Measurements from ENCODE around the gene SERF2.
A peak's percentile ranks its signal among the peaks of the same experiment; 100 is the strongest.
"Not testable (repeated sequence)": the region's sequence is repeated elsewhere in the genome, so short reads cannot be mapped to it uniquely, and the experiment has no call there.

The SERF2 gene

DNA sequence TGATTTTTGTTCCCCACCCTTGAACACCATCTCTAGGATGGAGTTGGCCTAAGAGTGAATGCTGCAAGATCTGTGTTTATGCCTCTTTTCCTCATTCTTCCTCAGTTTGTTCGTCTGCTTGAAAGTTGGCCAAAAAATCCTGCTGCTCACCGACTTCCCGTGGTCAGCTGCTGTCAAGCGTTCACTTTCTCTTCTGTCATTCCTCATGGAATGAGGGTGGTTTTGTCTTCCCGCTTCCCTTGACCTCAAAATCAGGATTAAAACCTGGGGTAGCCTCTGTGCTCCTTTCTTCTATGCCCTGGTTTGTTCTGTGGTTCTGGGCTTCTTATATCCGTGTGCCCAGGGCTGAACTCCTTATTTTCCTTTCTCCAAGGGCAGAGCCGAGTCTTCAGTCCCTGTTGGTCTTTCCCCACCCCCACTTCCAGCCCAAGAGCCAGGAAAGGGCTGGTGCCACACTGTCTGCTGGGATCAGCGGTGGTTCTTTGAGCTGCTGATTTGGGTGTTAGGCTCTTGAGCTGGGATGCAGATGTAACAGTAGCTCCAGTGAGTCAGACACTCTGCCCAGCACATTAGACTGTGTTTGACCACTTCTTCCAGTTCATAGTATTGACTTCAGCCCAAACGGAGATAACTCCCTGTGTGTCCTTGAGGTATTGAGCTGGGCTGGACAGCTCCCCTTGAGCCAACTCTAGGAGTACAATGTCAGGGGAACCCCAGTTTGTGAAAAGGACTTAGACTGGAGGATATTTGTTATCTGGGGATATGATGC lies 2.3 kb downstream of the SERF2 start:
- no peak for DNase-seq

DNA sequence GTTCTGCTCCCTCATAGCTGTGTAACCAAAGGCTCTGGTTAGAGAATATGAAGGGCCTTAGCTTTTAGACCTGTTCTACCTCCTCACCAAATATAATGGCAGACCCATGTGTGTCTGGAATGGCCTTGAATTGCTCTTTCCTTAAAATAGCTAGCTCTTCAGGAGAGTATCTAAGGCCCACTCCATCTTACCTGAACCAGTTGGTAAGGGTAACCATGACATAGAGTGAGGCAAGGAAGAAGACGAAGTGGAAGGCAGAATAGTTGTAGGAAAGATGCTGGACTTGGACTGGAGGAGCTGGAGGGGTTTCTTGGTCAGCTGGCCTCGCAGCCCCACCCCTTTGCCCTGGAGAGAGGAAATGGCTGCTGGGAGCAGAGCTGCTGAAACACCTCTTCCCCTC lies 3.1 kb downstream of the SERF2 start:
- DNase-seq, result no peak

DNA sequence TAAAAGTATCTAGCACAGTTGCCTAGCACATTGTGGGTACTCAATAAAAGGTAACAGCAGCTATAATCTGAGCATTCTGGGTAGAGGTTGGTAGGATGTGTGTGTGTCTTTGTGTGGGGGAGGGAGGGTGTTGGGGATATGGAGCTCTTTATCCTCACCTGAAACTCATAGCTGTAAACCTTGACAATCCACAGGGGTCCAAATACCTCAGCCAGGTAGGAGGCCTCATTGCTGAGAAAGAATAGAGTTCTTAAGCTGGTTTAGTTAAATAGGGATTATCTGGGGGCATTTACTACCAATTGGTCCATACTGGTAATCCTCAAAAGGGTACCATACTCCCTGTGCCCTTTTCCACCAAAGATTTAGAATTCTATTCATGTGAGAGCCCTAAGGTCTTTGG lies 3.9 kb downstream of the SERF2 start:
- no peak for DNase-seq

DNA sequence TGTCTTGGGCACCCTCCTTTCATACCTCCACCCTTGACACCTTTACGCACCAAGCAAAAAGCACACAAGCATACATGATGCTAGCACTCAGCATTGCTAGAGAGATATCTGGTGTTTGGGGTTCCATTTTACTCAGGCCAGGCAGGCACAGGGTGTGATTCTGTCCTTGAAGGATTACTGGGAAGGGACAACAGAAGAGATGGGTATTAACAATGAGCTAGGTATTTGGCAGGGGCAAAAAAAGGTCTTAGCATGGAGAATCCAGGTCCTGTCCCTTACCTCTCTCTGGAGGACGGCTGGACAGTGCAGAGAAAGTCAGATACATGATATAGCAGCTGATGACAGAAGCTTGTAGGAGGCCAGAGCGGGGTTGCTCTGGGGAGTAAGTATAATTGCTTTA lies 4.4 kb downstream of the SERF2 start:
- DNase-seq, result no peak

DNA sequence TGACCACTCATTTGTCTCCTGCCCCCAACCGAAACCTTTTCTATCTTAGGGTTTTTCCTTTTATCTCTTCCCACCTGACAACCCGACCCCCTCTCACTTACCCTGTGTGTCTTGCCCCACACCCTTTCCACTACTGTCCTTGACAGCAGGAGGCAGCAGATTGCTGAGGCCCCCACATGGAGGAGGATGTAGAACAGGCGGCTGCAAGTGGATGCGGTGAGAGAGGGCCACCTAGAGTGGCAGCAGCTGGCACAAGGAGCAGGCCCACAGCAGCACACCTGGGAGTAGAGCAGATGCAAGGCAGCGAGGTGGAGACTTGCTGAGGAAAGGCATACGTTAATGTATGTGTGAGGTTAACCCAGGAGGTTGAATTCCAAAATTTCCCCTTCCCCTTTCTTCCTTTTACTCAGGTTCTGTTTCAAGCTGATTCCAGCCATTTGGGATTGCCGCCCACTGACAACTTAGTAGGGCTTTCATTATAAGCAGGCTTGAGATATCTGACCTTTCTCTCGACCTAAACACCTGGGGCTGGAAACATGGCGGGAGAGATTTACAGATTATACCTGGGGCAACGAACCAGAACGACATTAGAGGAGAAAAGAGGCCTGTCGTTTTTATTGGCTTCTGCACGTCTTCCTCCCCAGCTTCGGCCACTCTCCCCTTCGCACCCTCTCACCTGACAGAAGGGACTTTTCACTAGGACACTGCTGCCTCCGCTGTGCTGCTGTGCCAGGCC lies 7.3 kb downstream of the SERF2 start:
- DNase-seq, result no peak

DNA sequence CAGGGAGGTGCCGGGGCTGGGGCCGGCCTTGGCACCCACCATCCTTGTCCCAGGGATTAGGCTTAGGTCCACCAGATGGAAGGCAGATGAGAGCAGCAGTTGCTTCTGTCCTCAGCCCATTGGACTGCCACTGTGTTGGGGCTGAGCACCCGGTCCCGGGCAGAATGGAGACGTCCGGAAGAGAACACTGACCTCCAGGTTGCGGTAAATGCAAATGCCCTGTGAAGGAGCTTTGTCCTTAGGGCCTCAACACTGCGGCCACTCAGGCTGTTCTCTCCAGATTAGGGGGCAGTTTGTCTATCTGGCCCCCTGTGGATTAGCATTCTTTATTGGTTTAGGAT lies 7.8 kb downstream of the SERF2 start, which contains the start of gene SERINC4:
TSS of gene SERINC4 (minus strand) at position 276 of the 341 bp plus-strand sequence. CDS start at position 42, 234 bp downstream.
- DNase-seq, result no peak

DNA sequence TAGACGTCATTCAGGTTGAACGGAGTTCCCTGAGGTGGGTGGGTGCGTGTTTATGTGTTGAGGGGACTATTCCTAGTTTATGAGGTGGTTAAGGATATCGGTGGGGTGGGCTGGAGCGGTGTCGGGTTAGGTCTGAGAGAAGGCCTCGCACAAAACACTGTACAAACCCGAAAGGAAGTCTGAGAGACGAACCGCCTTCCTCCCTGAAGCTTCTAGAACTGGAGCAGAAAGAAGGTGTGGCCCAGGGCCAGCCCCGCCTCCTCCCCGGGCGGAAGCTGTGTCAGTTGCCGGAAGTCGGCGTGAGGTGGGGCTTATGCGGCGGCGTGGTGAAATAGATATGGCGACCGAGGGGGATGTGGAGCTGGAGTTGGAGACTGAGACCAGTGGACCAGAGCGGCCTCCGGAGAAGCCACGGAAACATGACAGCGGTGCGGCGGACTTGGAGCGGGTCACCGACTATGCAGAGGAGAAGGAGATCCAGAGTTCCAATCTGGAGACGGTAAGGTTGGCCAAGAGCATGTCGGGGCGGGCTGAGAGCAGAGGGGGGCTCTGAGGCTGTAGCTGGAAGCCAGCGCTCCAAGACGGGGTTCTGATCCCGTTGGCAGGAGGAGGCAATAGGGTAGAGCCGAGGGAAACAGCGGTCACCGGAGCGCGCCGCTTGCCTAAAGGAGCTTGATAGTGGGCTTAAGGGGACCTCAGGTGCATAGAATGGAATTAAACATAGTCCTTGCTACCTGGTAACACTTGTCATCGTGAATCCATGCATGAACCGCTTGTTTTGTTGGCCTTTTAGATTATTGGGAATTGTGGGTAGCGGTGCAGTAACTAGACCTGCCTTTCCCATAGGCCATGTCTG lies 8.4 kb downstream of the SERF2 start, which contains the start of gene HYPK:
TSS of gene HYPK (plus strand) at position 314 of the 856 bp plus-strand sequence. CDS start at position 338, 24 bp downstream.
- peak; percentile 19 for DNase-seq

DNA sequence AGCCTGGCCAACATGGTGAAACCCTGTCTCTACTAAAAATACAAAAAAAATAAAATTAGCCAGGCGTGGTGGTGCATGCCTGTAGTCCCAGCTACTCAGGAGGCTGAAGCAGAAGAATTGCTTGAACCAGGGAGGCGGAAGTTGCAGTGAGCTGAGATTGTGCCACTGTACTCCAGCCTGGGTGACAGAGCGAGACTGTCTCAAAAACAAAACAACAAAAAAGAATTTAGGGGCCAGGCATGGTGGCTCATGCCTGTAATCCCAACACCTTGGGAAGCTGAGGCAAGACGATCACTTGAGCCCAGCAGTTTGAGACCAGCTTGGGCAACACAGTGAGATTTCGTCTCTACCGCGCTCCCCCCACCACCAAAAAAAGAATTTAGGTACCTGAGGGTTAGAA lies 10.6 kb downstream of the SERF2 start:
- not testable (repeated sequence) for DNase-seq

DNA sequence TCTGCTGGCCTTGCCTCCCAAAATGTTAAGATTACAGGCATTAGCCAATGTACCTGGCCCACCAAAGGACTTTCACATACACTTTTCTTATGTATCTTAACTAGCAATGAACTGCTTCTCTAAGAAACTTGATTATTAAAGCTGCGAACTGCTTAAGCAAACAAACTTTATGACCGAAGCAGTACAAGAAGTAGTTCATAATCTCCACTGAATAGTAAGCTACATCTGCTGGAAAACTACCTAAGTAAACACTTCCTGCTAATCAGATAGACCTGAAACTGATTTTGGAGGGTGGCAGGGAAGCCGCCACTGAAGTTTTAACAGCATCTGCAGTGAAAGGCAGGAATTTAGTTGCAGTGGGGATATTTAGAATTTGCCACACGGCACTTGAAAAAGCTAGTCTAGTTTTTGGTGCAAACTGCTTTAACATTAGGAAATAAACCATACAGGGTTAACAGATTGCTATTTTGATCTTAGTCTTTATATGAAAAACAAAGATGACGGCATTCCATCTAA lies 16.4 kb downstream of the SERF2 start:
- DNase-seq, result no peak

DNA sequence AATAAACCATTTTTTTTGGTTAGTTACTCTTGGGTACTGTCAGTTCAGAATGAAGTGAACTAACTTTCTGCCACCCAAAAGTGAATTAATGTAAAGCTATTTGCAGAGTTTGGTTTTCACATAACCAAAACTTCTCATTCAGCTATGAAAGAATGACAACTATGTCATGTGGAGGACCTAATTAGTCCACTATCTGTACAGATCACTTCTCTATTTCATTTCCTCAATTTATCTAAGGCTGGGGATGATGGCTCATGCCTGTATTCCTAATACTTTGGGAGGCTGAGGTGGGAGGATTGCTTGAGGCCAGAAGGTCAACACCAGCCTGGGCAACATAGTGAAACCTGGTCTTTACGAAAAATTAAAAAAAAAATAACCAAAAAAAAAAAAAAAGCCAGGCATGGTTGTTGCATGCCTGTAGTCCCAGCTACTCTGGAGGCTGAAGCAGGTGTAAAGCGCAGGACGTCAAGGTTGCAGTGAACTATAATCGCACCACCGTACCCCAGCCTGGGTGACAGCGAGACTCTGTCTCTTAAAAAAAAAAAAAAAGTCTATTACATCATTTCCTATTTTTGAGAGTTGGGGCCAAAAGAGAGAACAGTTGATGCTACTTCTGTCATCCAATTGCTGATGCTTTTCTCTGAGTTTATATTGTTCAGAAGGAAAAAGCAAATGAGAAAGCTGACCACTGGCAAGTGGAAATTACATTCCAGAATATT lies 17.0 kb downstream of the SERF2 start:
- DNase-seq, result no peak

DNA sequence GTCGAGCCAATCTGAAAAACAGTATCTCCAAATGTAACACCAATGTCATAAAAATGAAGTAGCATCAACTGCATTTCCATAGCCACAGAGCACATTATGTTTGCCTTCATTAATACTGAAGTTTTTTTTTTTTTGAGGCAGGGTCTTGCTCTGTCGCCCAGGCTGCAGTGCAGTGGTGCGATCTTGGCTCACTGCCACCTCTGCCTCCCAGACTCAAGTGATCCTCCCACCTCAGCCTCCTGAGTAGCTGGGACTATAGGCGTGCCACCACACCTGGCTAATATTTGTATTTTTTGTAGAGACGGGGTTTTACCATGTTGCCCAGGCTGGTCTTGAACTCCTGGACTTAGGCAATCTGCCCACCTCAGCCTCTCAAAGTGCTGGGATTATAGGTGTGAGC lies 22.9 kb downstream of the SERF2 start:
- DNase-seq, result not testable (repeated sequence)

DNA sequence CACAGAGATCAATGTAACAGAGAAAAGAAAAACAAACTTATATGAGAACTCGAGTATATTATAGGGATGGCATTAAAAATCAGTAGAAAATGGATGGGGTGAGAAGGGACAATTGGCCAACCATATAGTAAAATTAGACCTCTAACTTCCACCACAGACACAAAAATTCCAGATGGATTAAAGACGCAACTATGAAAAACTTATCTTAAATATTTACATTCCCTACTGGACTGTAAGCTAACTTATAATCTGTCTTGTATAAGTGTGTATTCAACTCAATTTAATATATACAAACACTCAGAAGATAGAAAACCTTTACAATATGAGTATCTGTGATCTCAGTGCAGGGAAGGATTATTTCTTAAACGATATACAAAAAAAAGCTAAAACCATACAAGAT lies 29.4 kb downstream of the SERF2 start:
- DNase-seq, result no peak

DNA sequence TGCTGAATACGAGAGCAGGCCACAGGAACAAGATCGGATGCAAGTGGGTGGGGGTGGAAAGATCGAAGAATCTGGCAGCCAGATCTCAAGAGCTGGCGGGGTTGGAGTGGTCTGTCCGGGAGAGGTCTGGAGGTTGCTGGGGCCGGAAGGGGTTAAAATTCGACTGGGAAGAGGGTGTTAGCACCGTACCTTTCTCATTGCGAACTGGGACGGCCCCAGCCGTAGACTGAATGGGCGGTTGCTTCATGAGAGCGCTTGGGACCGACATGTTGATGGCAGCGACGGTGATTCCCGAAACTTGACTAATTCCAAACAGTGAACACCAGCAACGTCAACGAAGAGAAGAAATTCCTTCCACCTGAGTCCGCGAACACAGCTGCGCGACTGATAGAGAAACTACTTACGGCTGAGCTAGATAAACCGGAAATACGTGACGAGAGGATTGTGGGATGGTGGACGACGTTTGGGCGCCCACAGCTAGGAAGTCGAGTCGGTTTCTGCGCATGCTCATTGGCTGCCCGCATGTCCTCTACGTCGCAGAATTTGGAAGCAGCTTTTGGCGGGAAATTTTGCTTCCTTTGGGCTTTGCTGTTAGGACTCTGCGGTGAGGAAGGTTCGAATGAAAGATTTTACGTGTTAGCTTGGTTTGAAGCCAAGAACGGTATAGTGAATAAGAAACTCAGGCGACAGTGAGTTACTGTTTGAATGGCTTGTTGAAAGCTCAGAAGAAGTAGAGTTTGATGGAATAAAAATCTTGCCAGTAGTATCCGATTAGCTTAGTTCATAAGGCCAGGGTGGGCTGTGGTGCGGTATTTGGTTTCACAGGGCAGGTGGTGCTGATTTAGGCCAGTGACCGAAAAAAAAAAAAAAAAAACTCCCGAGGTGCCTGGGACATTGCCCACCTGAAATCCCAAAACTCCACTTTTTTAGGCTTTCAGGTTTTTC lies 32.5 kb downstream of the SERF2 start, which contains the start of gene MFAP1:
TSS of gene MFAP1 (minus strand) at position 389 of the 945 bp plus-strand sequence. CDS start at position 268, 121 bp downstream.
- peak; percentile 88 for DNase-seq

DNA sequence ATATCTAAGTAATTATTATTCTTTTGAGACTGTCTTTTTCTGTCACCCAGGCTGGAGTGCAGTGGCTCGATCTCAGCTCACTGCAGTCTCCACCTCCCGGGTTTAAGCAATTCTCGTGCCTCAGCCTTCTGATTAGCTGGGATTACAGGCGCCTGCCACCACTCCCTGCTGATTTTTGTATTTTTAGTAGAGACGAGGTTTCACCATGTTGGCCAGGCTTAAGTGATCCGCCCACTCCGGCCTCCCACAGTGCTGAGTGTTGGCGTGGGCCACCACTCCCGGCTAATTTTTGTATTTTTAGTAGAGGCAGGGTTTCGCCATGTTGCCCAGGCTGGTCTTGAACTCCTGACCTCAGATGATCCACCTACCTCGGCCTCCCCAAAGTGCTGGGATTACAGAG lies 33.2 kb downstream of the SERF2 start:
- DNase-seq, result not testable (repeated sequence)

DNA sequence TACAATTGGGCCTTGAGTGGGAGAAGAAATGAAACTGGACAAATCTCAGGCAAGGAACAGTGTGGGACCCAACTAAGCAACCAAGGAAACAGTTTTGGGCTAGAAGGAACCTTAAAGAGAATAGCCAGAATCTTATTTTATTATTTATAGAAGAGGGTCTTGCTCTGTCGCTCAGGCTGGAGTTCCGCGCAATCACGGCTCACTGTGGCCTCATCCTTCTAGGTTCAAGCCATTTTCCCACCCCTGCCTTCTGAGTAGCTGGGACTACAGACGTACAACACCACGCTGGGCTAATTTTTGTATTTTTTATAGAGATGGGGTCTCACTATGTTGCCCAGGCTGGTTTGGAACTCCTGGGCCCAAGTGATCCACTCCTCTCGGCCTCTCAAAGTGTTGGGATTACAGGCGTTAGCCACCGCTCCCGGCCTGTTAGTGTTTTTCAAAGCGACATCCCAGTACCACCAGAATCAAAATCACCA lies 33.9 kb downstream of the SERF2 start:
- no peak for DNase-seq

DNA sequence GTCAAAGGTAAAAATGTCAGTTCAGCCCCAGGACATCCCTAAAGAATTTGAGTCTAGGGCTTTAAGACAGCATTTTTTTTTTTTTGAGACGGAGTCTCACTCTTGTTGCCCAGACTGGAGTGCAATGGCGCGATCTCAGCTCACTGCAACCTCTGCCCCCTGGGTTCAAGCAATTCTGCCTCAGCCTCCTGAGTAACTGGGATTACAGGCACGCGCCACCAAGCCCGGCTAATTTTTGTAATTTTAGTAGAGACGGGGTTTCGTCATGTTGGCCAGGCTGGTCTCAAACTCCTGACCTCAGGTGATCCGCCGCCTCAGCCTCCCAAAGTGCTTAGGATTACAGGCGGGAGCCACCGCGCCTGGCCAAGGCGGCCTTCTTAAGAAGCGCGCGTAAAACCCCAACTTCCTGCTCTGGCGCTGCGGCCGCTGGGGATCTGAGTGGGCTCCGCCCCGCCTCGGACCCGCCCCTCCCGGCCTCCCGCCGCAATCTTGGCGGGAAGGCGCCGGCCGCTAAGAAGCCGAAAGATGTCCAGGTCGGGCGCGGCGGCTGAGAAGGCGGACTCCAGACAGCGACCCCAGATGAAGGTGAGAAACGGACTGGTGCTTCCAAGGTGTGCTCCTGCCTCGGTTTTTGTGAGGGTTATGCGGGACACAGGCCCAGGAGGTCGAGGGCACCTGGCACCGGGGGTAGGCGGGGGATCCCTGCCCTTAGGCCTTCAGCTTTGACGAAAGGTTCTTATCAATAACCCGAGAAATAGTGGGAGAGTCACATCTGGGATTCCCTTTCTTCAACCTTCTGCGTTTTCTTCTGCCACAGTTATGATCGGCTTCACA lies 34.6 kb downstream of the SERF2 start, which contains the start of gene WDR76:
TSS of gene WDR76 (plus strand) at position 495 of the 834 bp plus-strand sequence. CDS start at position 526, 31 bp downstream.
- peak; percentile 14 for DNase-seq

DNA sequence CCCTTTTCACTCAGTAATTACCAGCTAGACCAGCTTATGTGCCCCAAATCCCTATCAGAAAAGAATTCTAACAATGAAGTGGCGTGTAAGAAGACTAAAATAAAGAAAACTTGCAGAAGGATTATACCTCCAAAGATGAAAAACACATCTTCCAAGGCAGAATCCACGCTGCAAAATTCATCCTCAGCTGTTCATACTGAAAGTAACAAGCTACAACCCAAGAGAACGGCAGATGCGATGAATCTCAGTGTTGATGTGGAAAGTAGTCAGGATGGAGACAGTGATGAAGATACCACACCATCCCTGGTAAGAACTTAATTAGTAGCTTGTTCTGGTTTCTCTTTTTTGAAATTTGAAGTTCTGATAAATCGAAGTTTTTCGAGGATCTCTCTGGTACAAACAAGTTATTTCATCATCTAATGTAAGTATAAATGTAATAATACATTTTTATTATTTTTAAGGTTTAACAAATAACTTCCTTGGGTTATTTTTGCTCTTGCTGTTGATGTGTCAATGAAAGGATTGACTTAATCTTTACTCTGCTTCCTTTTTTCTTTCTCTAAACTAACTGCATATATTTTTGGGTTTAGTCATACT lies 36.0 kb downstream of the SERF2 start:
- no peak for DNase-seq

DNA sequence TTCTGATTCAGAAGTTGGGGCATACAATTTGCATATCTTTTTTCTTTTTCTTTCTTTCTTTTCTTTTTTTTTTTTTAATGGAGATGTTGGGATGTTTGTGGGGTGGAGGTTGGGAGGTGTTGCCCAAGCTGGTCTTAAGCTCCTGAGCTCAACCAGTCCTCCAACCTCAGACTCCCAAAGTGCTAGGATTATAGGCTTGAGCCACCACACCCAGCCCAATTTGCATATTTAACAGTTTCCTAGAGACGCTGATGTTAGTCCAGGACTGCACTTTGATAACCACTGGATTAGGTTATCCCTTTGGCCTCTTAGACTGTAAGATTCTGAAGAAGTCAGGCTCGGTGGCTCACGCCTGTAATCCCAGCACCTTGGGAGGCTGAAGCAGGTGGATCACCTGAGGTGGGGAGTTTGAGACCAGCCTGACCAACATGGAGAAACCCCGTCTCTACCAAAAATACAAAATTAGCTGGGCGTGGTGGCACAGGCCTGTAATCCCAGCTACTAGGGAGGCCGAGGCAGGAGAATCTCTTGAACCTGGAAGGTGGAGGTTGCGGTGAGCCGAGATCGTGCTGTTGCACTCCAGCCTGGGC lies 37.9 kb downstream of the SERF2 start:
- not testable (repeated sequence) for DNase-seq

All from DMS 273 treated with DMSO at 0.1 percent for 48 hours (cell line).